Activated CD8-positive, alpha-beta memory T cell treated with anti-CD3 and anti-CD28 coated beads for 24 hours (primary cell): Measurements from ENCODE around the gene ZNF324B.
"Not testable (repeated sequence)": the region's sequence is repeated elsewhere in the genome, so short reads cannot be mapped to it uniquely, and the experiment has no call there.

Experiments used
- DNase-seq: peaks from one replicate; pipeline ENCODE4 v3.0.0-alpha.2; 2020

Gene ZNF324B

GRCh38 chr19:58456111-58456510 is 4.7 kb downstream of the ZNF324B start:
- no peak for DNase-seq

- no peak for DNase-seq
Measured at GRCh38 chr19:58460039-58460438, 8.6 kb downstream of the ZNF324B start.

- no peak for DNase-seq
Measured at GRCh38 chr19:58466089-58466759, 14.8 kb downstream of the ZNF324B start.

GRCh38 chr19:58466760-58467589 is 15.6 kb downstream of the ZNF324B start, which contains the start of gene ZNF324:
Gene ZNF324 (plus strand): TSS chr19:58467080. CDS start chr19:58469186, 2,106 bp downstream.
- DNase-seq: peak; percentile 98

GRCh38 chr19:58468216-58468839 is 16.9 kb downstream of the ZNF324B start:
- DNase-seq: no peak

- no peak for DNase-seq
Measured at GRCh38 chr19:58469241-58470013, 18.0 kb downstream of the ZNF324B start.

- DNase-seq: not testable (repeated sequence)
Measured at GRCh38 chr19:58470837-58471543, 19.6 kb downstream of the ZNF324B start.

GRCh38 chr19:58471736-58472135 is 20.3 kb downstream of the ZNF324B start:
- no peak for DNase-seq

GRCh38 chr19:58473775-58474174 is 22.4 kb downstream of the ZNF324B start:
- no peak for DNase-seq

GRCh38 chr19:58474291-58474996 is 23.0 kb downstream of the ZNF324B start:
- DNase-seq: no peak

- no peak for DNase-seq
Measured at GRCh38 chr19:58474997-58475713, 23.7 kb downstream of the ZNF324B start.

- peak; percentile 96 for DNase-seq
Measured at GRCh38 chr19:58475714-58476497, 24.5 kb downstream of the ZNF324B start, which contains the start of gene ZNF446. Gene ZNF446 (plus strand): TSS chr19:58476352. CDS start chr19:58477219, 867 bp downstream.

GRCh38 chr19:58476498-58477015 is 25.1 kb downstream of the ZNF324B start:
- DNase-seq: no peak

- DNase-seq: no peak
Measured at GRCh38 chr19:58477130-58477529, 25.7 kb downstream of the ZNF324B start.

- DNase-seq: no peak
Measured at GRCh38 chr19:58477871-58478270, 26.4 kb downstream of the ZNF324B start.

GRCh38 chr19:58479303-58479702 is 27.9 kb downstream of the ZNF324B start:
- no peak for DNase-seq

GRCh38 chr19:58479736-58480480 is 28.5 kb downstream of the ZNF324B start:
- DNase-seq: no peak

- DNase-seq: no peak
Measured at GRCh38 chr19:58480481-58480830, 29.0 kb downstream of the ZNF324B start.

- DNase-seq: no peak
Measured at GRCh38 chr19:58480831-58481230, 29.4 kb downstream of the ZNF324B start.
